ENCODE results near the gene TOP2B.

The TOP2B gene

DNA sequence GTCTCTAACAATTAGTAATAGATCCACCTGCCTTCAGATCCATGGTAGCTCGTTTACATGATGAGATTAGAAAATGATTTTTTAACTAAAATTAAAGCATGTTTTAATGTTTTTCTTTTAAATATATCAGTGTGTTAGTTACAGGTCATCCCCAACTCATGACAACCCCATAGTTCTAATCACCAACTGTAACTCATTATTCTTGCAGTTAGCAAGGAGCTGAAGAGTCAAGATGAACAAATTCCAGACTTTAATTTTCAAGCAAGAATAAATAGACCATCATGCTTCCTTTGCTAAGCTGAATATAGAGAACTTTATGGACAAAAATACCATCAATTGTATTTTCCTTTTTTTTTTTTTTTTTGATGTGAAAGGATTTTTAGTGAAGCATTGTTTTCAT lies 101.1 kb downstream of the TOP2B start:
- POLR2A ChIA-PET, result no interaction called here
- TF ChIP-seq ZNF292 (tag by site-specific recombination; IDR thresholded peaks at IDR 0.05; ENCODE audit: borderline replicate concordance, low read depth), result no peak
- TF ChIP-seq ZNF266 (tag by site-specific recombination; IDR thresholded peaks at IDR 0.05; ENCODE audit: low read depth), result no peak
- TF ChIP-seq, protein P1, sequence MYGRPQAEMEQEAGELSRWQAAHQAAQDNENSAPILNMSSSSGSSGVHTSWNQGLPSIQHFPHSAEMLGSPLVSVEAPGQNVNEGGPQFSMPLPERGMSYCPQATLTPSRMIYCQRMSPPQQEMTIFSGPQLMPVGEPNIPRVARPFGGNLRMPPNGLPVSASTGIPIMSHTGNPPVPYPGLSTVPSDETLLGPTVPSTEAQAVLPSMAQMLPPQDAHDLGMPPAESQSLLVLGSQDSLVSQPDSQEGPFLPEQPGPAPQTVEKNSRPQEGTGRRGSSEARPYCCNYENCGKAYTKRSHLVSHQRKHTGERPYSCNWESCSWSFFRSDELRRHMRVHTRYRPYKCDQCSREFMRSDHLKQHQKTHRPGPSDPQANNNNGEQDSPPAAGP (tag by site-specific recombination; IDR thresholded peaks at IDR 0.05), result no peak
- TF ChIP-seq, protein P2, sequence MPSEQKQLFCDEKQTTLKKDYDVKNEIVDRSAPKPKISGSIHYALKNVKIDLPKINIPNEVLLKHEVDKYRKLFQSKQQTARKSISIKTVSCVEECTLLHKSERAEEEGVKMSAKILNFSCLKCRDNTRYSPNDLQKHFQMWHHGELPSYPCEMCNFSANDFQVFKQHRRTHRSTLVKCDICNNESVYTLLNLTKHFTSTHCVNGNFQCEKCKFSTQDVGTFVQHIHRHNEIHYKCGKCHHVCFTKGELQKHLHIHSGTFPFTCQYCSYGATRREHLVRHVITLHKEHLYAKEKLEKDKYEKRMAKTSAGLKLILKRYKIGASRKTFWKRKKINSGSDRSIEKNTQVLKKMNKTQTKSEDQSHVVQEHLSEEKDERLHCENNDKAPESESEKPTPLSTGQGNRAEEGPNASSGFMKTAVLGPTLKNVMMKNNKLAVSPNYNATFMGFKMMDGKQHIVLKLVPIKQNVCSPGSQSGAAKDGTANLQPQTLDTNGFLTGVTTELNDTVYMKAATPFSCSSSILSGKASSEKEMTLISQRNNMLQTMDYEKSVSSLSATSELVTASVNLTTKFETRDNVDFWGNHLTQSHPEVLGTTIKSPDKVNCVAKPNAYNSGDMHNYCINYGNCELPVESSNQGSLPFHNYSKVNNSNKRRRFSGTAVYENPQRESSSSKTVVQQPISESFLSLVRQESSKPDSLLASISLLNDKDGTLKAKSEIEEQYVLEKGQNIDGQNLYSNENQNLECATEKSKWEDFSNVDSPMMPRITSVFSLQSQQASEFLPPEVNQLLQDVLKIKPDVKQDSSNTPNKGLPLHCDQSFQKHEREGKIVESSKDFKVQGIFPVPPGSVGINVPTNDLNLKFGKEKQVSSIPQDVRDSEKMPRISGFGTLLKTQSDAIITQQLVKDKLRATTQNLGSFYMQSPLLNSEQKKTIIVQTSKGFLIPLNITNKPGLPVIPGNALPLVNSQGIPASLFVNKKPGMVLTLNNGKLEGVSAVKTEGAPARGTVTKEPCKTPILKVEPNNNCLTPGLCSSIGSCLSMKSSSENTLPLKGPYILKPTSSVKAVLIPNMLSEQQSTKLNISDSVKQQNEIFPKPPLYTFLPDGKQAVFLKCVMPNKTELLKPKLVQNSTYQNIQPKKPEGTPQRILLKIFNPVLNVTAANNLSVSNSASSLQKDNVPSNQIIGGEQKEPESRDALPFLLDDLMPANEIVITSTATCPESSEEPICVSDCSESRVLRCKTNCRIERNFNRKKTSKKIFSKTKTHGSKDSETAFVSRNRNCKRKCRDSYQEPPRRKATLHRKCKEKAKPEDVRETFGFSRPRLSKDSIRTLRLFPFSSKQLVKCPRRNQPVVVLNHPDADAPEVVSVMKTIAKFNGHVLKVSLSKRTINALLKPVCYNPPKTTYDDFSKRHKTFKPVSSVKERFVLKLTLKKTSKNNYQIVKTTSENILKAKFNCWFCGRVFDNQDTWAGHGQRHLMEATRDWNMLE (tag by site-specific recombination; conservative IDR thresholded peaks at IDR 0.05; ENCODE audit: low read depth), result no peak
- TF ChIP-seq ZNF670 (tag by site-specific recombination; IDR thresholded peaks at IDR 0.05; ENCODE audit: low read depth), result no peak
- no peak for TF ChIP-seq ZNF830 (tag by site-specific recombination; IDR thresholded peaks at IDR 0.05; ENCODE audit: low read depth)
- TF ChIP-seq KLF16 (tag by site-specific recombination; IDR thresholded peaks at IDR 0.05), result no peak
- TF ChIP-seq ZNF514 (tag by site-specific recombination; IDR thresholded peaks at IDR 0.05), result no peak
- no peak for TF ChIP-seq ZNF707 (tag by site-specific recombination; IDR thresholded peaks at IDR 0.05)
- CTCF ChIA-PET, result no interaction called here

GRCh38 chr3:25558796-25559195 lies 105.9 kb downstream of the TOP2B start:
- TF ChIP-seq ZBTB8A (tag by site-specific recombination; IDR thresholded peaks at IDR 0.05) (no peak), ZNF2 (tag by site-specific recombination; IDR thresholded peaks at IDR 0.05) (no peak), GLIS2 (tag by site-specific recombination; IDR thresholded peaks at IDR 0.05) (no peak), ZNF121 (tag by site-specific recombination; IDR thresholded peaks at IDR 0.05) (no peak), ZNF510 (tag by site-specific recombination; IDR thresholded peaks at IDR 0.05; ENCODE audit: insufficient replicate concordance) (no peak), ZNF701 (tag by site-specific recombination; IDR thresholded peaks at IDR 0.05) (no peak), ZNF19 (tag by site-specific recombination; IDR thresholded peaks at IDR 0.05; ENCODE audit: low read depth) (no peak)
- no peak overlapping the region for H3K27ac ChIP-seq (ENCODE audit: extremely low read depth, low read depth, low read length)
- no peak overlapping the region for H3K4me3 ChIP-seq (ENCODE audit: low read depth, low read length)
- no peaks in the 10 kb centered on the region for H3K4me1 ChIP-seq (ENCODE audit: control insufficient read depth, insufficient read depth, low read length)
- ChIA-PET POLR2A (no interaction called here), CTCF (no interaction called here)
- no peaks in the 10 kb centered on the region for H3K36me3 ChIP-seq (ENCODE audit: control insufficient read depth in 2 of 2, insufficient read depth in 1 of 2, low read length in 2 of 2)
- no peaks in the 10 kb centered on the region for H3K9me3 ChIP-seq (ENCODE audit: control insufficient read depth, insufficient read depth, low read depth, low read length)

More for the DNA sequence above, 101.1 kb downstream of the TOP2B start:
- H3K36me3 ChIP-seq (ENCODE audit: control insufficient read depth in 2 of 2, insufficient read depth in 1 of 2, low read length in 2 of 2), result no peaks in the 10 kb centered on the region
- H3K9me3 ChIP-seq (ENCODE audit: control insufficient read depth, insufficient read depth, low read depth, low read length), result no peaks in the 10 kb centered on the region
- no peaks in the 10 kb centered on the region for H3K4me1 ChIP-seq (ENCODE audit: control insufficient read depth, insufficient read depth, low read length)
- H3K27ac ChIP-seq (ENCODE audit: extremely low read depth, low read depth, low read length), result no peak overlapping the region
- H3K4me3 ChIP-seq (ENCODE audit: low read depth, low read length), result no peak overlapping the region

GRCh38 chr3:25558121-25558520 lies 106.6 kb downstream of the TOP2B start:
- no peaks in the 10 kb centered on the region for H3K36me3 ChIP-seq (ENCODE audit: control insufficient read depth in 2 of 2, insufficient read depth in 1 of 2, low read length in 2 of 2)
- CTCF ChIA-PET, result no interaction called here
- H3K27ac ChIP-seq (ENCODE audit: extremely low read depth, low read depth, low read length), result no peak overlapping the region
- H3K4me3 ChIP-seq (ENCODE audit: low read depth, low read length), result no peak overlapping the region
- POLR2A ChIA-PET, result no interaction called here
- H3K9me3 ChIP-seq (ENCODE audit: control insufficient read depth, insufficient read depth, low read depth, low read length), result no peaks in the 10 kb centered on the region
- no peaks in the 10 kb centered on the region for H3K4me1 ChIP-seq (ENCODE audit: control insufficient read depth, insufficient read depth, low read length)
- TF ChIP-seq, protein P3, sequence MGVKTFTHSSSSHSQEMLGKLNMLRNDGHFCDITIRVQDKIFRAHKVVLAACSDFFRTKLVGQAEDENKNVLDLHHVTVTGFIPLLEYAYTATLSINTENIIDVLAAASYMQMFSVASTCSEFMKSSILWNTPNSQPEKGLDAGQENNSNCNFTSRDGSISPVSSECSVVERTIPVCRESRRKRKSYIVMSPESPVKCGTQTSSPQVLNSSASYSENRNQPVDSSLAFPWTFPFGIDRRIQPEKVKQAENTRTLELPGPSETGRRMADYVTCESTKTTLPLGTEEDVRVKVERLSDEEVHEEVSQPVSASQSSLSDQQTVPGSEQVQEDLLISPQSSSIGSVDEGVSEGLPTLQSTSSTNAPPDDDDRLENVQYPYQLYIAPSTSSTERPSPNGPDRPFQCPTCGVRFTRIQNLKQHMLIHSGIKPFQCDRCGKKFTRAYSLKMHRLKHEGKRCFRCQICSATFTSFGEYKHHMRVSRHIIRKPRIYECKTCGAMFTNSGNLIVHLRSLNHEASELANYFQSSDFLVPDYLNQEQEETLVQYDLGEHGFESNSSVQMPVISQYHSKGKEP (tag by site-specific recombination; IDR thresholded peaks at IDR 0.05), result no peak
- TF ChIP-seq PRDM10 (tag by site-specific recombination; IDR thresholded peaks at IDR 0.05) (no peak), SALL2 (tag by site-specific recombination; IDR thresholded peaks at IDR 0.05; ENCODE audit: borderline replicate concordance) (no peak), ZSCAN23 (tag by site-specific recombination; IDR thresholded peaks at IDR 0.05) (no peak), ZNF121 (tag by site-specific recombination; IDR thresholded peaks at IDR 0.05) (no peak)
- TF ChIP-seq, protein P4, sequence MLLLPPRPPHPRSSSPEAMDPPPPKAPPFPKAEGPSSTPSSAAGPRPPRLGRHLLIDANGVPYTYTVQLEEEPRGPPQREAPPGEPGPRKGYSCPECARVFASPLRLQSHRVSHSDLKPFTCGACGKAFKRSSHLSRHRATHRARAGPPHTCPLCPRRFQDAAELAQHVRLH (tag by site-specific recombination; IDR thresholded peaks at IDR 0.05), result no peak

All from HEK293 (cell line).